Fibroblast of lung (primary cell): Measurements from ENCODE around the gene AQP12B. TPM values are rescaled to one million over a fixed set of nuclear protein-coding genes. Genes with fewer than 3 reads are reported as not detected.

Experiments used
- DNase-seq, 2 donors: peaks; one replicate each; pipeline versions ENCODE4 v3.0.0 to v3.0.0-alpha.2; 2010; ENCODE audit warnings: low read depth in 2 of 2
- H2AFZ ChIP-seq: 2 replicates; pipeline ENCODE4 v1.5.1; 2012; ENCODE audit warnings: low read length, control low read depth, inconsistent platforms
- H3K27ac ChIP-seq: 2 replicates; pipeline ENCODE4 v1.5.1; 2011; ENCODE audit warnings: low read length, control low read depth; ENCODE audit not compliant: insufficient read depth
- H3K27me3 ChIP-seq: 2 replicates; pipeline ENCODE4 v1.5.1; 2011; ENCODE audit warnings: mild to moderate bottlenecking, low read length; ENCODE audit not compliant: control insufficient read depth, insufficient read depth
- H3K36me3 ChIP-seq: 2 replicates; pipeline ENCODE4 v1.5.1; 2011; ENCODE audit warnings: low read length; ENCODE audit not compliant: control insufficient read depth, insufficient read depth
- H3K4me1 ChIP-seq: 2 replicates; pipeline ENCODE4 v1.5.1; 2011; ENCODE audit warnings: low read length; ENCODE audit not compliant: control insufficient read depth, insufficient read depth; ENCODE audit errors: extremely low read depth
- H3K4me2 ChIP-seq: 2 replicates; pipeline ENCODE4 v1.5.1; 2011; ENCODE audit warnings: low read length, control low read depth; ENCODE audit not compliant: insufficient read depth; ENCODE audit errors: extremely low read depth
- H3K4me3 ChIP-seq, 4 experiments: fragments of 200-600 bp in 1 of 4; sonication (generic) in 1 of 4; replicated peaks in 1 of 4; 2 replicates each; pipeline ENCODE4 v1.5.1; 2011 to 2016; ENCODE audit warnings: low read length in 4 of 4, low read depth in 3 of 4, mild to moderate bottlenecking in 3 of 4, control low read depth in 2 of 4, inconsistent platforms in 1 of 4, mixed read lengths in 1 of 4; ENCODE audit not compliant: insufficient read depth in 1 of 4; ENCODE audit errors: control extremely low read depth in 1 of 4
- H3K79me2 ChIP-seq: 2 replicates; pipeline ENCODE4 v1.5.1; 2012; ENCODE audit warnings: mild to moderate bottlenecking, low read length, inconsistent platforms; ENCODE audit not compliant: control insufficient read depth, insufficient read depth
- H3K9ac ChIP-seq: 2 replicates; pipeline ENCODE4 v1.5.1; 2011; ENCODE audit warnings: mild to moderate bottlenecking, low read length, control low read depth; ENCODE audit not compliant: insufficient read depth
- H3K9me3 ChIP-seq: 2 replicates; pipeline ENCODE4 v1.5.1; 2012; ENCODE audit warnings: low read depth, low read length; ENCODE audit not compliant: control insufficient read depth, insufficient read depth
- H4K20me1 ChIP-seq: 2 replicates; pipeline ENCODE4 v1.5.1; 2011; ENCODE audit warnings: low read length; ENCODE audit not compliant: control insufficient read depth, insufficient read depth; ENCODE audit errors: extremely low read depth
- CTCF ChIP-seq, 2 donors: IDR thresholded peaks in 1 of 2; conservative IDR thresholded peaks in 1 of 2; 1 replicate in 1 of 2; 2 replicates in 1 of 2; pipeline ENCODE4 v1.5.1; 2011 to 2012; ENCODE audit warnings: low read length in 2 of 2, control low read depth in 1 of 2, inconsistent platforms in 1 of 2, low read depth in 1 of 2, mild to moderate bottlenecking in 1 of 2
- EZH2 ChIP-seq: IDR thresholded peaks from 2 replicates; pipeline ENCODE4 v1.5.1; 2012; ENCODE audit warnings: low read length, control low read depth, mild to moderate bottlenecking; ENCODE audit errors: missing control alignments
- polyA plus RNA-seq, 2 donors: library from polyadenylated mRNA; depleted of rRNA in 1 of 2; stranded (reverse) in 1 of 2; unstranded in 1 of 2; fragments of >200 nt; gene quantifications; 2 replicates each; pipeline ENCODE4 v1.2.1, GENCODE V29; 2011 to 2012; ENCODE audit warnings: missing spikeins in 1 of 2
- total RNA-seq: library from RNA; depleted of rRNA; stranded (reverse); fragments of >200 nt; gene quantifications from 2 replicates; pipeline ENCODE4 v1.2.1, GENCODE V29; 2014

The AQP12B gene
- total and polyA plus RNA-seq, 2 donors (not counting 1 experiment from before 2014, with no cell fraction given) = not detected

- no peaks in the 10 kb centered on the region for H3K27me3 ChIP-seq
- H3K4me1 ChIP-seq = no peaks in the 10 kb centered on the region
- no peaks in the 10 kb centered on the region for H4K20me1 ChIP-seq
- no peaks in the 10 kb centered on the region for H3K9me3 ChIP-seq
- H3K27ac ChIP-seq = no peak overlapping the region
- H3K4me3 ChIP-seq = no peak overlapping the region
- TF ChIP-seq EZH2 (no peak), CTCF (conservative IDR thresholded peaks at IDR 0.05 in 1 of 2, IDR thresholded peaks at IDR 0.05 in 1 of 2; ENCODE audit: low read depth in 1 of 2, low read length in 2 of 2) (no peak)
- no peak for DNase-seq
- no peak overlapping the region for H3K9ac ChIP-seq
- H3K4me2 ChIP-seq = no peak overlapping the region
- no peaks in the 10 kb centered on the region for H3K79me2 ChIP-seq
- no peak overlapping the region for H2AFZ ChIP-seq
- no peaks in the 10 kb centered on the region for H3K36me3 ChIP-seq
Observed at GRCh38 chr2:240628808-240629618, 53.7 kb downstream of the AQP12B start.

DNA sequence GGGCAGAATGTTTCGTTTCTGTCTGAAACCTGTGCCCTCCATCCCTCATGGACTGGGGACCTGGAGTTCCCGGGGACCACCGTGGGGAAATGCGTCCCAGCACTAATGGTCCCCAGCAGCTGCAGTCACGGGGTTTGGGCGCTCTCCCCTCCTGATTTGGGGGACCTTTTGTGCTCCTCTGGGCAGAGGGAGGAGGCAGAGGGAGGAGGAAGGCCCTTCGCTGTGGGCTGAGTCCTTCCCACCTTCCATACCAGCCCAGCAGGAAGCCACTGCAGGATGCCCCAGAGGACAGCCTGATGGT, 54.2 kb downstream of the AQP12B start:
- TF ChIP-seq EZH2 = no peak
- TF ChIP-seq CTCF (conservative IDR thresholded peaks at IDR 0.05 in 1 of 2, IDR thresholded peaks at IDR 0.05 in 1 of 2; ENCODE audit: low read depth in 1 of 2, low read length in 2 of 2) = no peak
- DNase-seq = no peak
- H3K79me2 ChIP-seq = no peaks in the 10 kb centered on the region

GRCh38 chr2:240627736-240628506, 54.8 kb downstream of the AQP12B start:
- TF ChIP-seq CTCF (conservative IDR thresholded peaks at IDR 0.05 in 1 of 2, IDR thresholded peaks at IDR 0.05 in 1 of 2; ENCODE audit: low read depth in 1 of 2, low read length in 2 of 2) = no peak
- no peak for TF ChIP-seq EZH2
- DNase-seq = no peak
- H3K9me3 ChIP-seq = no peaks in the 10 kb centered on the region
- H3K79me2 ChIP-seq = no peaks in the 10 kb centered on the region
- H2AFZ ChIP-seq = no peak overlapping the region
- H3K27ac ChIP-seq = no peak overlapping the region
- no peaks in the 10 kb centered on the region for H3K4me1 ChIP-seq
- H3K36me3 ChIP-seq = no peaks in the 10 kb centered on the region
- no peak overlapping the region for H3K4me2 ChIP-seq
- H3K9ac ChIP-seq = no peak overlapping the region
- no peaks in the 10 kb centered on the region for H3K27me3 ChIP-seq
- no peak overlapping the region for H3K4me3 ChIP-seq
- no peaks in the 10 kb centered on the region for H4K20me1 ChIP-seq

More for the DNA sequence above, 54.2 kb downstream of the AQP12B start:
- no peaks in the 10 kb centered on the region for H4K20me1 ChIP-seq
- no peaks in the 10 kb centered on the region for H3K27me3 ChIP-seq
- H3K9ac ChIP-seq = no peak overlapping the region
- no peak overlapping the region for H2AFZ ChIP-seq
- H3K27ac ChIP-seq = no peak overlapping the region
- no peaks in the 10 kb centered on the region for H3K4me1 ChIP-seq
- no peak overlapping the region for H3K4me3 ChIP-seq
- H3K4me2 ChIP-seq = no peak overlapping the region
- no peaks in the 10 kb centered on the region for H3K9me3 ChIP-seq
- H3K36me3 ChIP-seq = no peaks in the 10 kb centered on the region
